ENCODE results near the gene LMBR1. TPM values are rescaled to one million over a fixed set of nuclear protein-coding genes. Genes with fewer than 3 reads are reported as not detected.
"Not testable (repeated sequence)": the region's sequence is repeated elsewhere in the genome, so short reads cannot be mapped to it uniquely, and the experiment has no call there.

Gene LMBR1
- total and polyA plus RNA-seq, 2 of the 13 experiments (the other 11 are each of a cell fraction or from before 2014, with no cell fraction given), result 20.9 to 39.6 TPM

- Histone ChIP-seq H3K4me2 (ENCODE audit: low read depth, low read length) (no peak overlapping the region), H3K9ac (ENCODE audit: insufficient read depth, low read depth, low read length) (no peak overlapping the region), H3K27ac (ENCODE audit: extremely low read length, insufficient read depth, low read length) (no peak overlapping the region), H3K9me3 (ENCODE audit: low read length) (no peaks in the 10 kb centered on the region), H3K27me3 (ENCODE audit: control insufficient read depth in 1 of 2, insufficient read depth in 2 of 2, low read length in 2 of 2) (no peaks in the 10 kb centered on the region), H3K79me2 (ENCODE audit: insufficient read depth, low read length) (no peaks in the 10 kb centered on the region), H4K20me1 (ENCODE audit: insufficient read depth, low read length) (no peaks in the 10 kb centered on the region), H3K36me3 (replicated peaks in 1 of 2; ENCODE audit: control insufficient read depth in 1 of 2, insufficient read depth in 2 of 2, low read length in 2 of 2) (no peaks in the 10 kb centered on the region), H2AFZ (ENCODE audit: low read length) (no peak overlapping the region), H3K4me1 (ENCODE audit: insufficient read depth, low read length) (no peaks in the 10 kb centered on the region), H3K4me3 (replicated peaks in 1 of 3; ENCODE audit: insufficient read depth in 1 of 3, low read depth in 2 of 3, low read length in 3 of 3) (no peak overlapping the region)
- intact Hi-C loops (cut with micrococcal nuclease; ENCODE audit: unreplicated experiment) (no loop called here), in situ Hi-C loops (cut with HindIII; ENCODE audit: extremely low pct_ligation_motif_present, low pct_unique_long_range_greater_than_20kb) (loop anchor here (25.0 kb wide), 1 partner anchor 826 kb away; the partner anchor contains the start of gene SHH)
- BruUV-seq (replicated peaks), result no TSS peak
- WGBS (ENCODE audit: low lambda C conversion rate), result 92% methylated on average over 8 of the region's 8 CpGs
- no peak for DNase-seq (ENCODE audit: low spot score)
- POLR2A ChIA-PET, result no interaction called here
- ATAC-seq, result no peak
- no peak for FAIRE-seq
- no peak for TF ChIP-seq ZBTB33 (CRISPR knock-in tag; IDR thresholded peaks at IDR 0.05)
- TF ChIP-seq ZBTB20 (CRISPR knock-in tag; IDR thresholded peaks at IDR 0.05; ENCODE audit: borderline replicate concordance, low read depth), result no peak
- TF ChIP-seq TOE1 (CRISPR knock-in tag; IDR thresholded peaks at IDR 0.05), result no peak
- no peak for TF ChIP-seq TSC22D2 (CRISPR knock-in tag; IDR thresholded peaks at IDR 0.05; ENCODE audit: borderline replicate concordance)
- no peak for TF ChIP-seq ATF2 (CRISPR knock-in tag; IDR thresholded peaks at IDR 0.05)
- TF ChIP-seq POLR2AphosphoS5 (IDR thresholded peaks at IDR 0.05; ENCODE audit: low read depth, low read length), result no peak
- TF ChIP-seq TAF15 (IDR thresholded peaks at IDR 0.05; ENCODE audit: low read depth, low read length, poor library complexity, severe bottlenecking), result no peak
- no peak for TF ChIP-seq CREB3 (CRISPR knock-in tag; IDR thresholded peaks at IDR 0.05)
- TF ChIP-seq IRX3 (CRISPR knock-in tag; IDR thresholded peaks at IDR 0.05; ENCODE audit: borderline replicate concordance, low read depth), result no peak
- no peak for TF ChIP-seq ZNF333 (CRISPR knock-in tag; IDR thresholded peaks at IDR 0.05; ENCODE audit: borderline replicate concordance)
- CTCF ChIA-PET (ENCODE audit: low intra/inter-chr PET ratio, low total read pairs), result no interaction called here
Measured at GRCh38 chr7:156638443-156639077, 254.4 kb downstream of the LMBR1 start.

- FAIRE-seq; H4K20me1 ChIP-seq (ENCODE audit: insufficient read depth, low read length); H3K9ac ChIP-seq (ENCODE audit: insufficient read depth, low read depth, low read length); DNase-seq (ENCODE audit: low spot score); H3K27me3 ChIP-seq (ENCODE audit: control insufficient read depth in 1 of 2, insufficient read depth in 2 of 2, low read length in 2 of 2); H2AFZ ChIP-seq (ENCODE audit: low read length); H3K4me3 ChIP-seq (replicated peaks in 1 of 3; ENCODE audit: insufficient read depth in 1 of 3, low read depth in 2 of 3, low read length in 3 of 3); POLR2A ChIA-PET; BruUV-seq (replicated peaks); H3K4me2 ChIP-seq (ENCODE audit: low read depth, low read length); H3K4me1 ChIP-seq (ENCODE audit: insufficient read depth, low read length); ATAC-seq; H3K9me3 ChIP-seq (ENCODE audit: low read length); H3K79me2 ChIP-seq (ENCODE audit: insufficient read depth, low read length); H3K36me3 ChIP-seq (replicated peaks in 1 of 2; ENCODE audit: control insufficient read depth in 1 of 2, insufficient read depth in 2 of 2, low read length in 2 of 2); intact Hi-C loops (cut with micrococcal nuclease; ENCODE audit: unreplicated experiment); CTCF ChIA-PET (ENCODE audit: low intra/inter-chr PET ratio, low total read pairs); H3K27ac ChIP-seq (ENCODE audit: extremely low read length, insufficient read depth, low read length): not testable (repeated sequence)
- 98% methylated on average over 7 of the region's 7 CpGs for WGBS (ENCODE audit: low lambda C conversion rate)
- in situ Hi-C loops (cut with HindIII; ENCODE audit: extremely low pct_ligation_motif_present, low pct_unique_long_range_greater_than_20kb), result loop anchor here (25.0 kb wide), 1 partner anchor 825 kb away; the partner anchor contains the start of gene SHH
Measured at GRCh38 chr7:156637093-156637492, 255.9 kb downstream of the LMBR1 start.

Measured in HepG2 (cell line).